NCI-H2171 (cell line): ENCODE data around the gene MOB2.

Source experiments
- DNase-seq: peaks from one replicate; lab custom pipeline; 2025; lab: John Stamatoyannopoulos, UW

MOB2 gene

DNA sequence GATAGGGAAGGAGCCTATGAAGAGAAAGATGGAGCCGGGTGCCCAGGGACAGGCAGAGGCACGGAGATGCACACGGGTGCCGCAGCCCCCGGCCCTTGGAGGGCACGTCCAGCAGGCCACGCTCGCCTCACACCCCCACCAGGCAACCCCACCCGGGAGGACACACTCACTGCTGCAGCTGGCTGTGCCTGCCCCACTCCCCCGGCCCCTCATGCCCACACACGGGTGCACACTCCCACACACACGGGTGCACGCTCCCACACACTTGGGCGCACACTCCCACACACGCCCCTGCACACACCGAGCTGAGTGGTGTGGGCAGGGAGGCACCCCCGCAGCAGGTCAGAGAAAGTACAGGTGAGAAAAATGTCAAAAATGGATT is 1.1 kb downstream of the MOB2 start:
- DNase-seq: no peak

DNA sequence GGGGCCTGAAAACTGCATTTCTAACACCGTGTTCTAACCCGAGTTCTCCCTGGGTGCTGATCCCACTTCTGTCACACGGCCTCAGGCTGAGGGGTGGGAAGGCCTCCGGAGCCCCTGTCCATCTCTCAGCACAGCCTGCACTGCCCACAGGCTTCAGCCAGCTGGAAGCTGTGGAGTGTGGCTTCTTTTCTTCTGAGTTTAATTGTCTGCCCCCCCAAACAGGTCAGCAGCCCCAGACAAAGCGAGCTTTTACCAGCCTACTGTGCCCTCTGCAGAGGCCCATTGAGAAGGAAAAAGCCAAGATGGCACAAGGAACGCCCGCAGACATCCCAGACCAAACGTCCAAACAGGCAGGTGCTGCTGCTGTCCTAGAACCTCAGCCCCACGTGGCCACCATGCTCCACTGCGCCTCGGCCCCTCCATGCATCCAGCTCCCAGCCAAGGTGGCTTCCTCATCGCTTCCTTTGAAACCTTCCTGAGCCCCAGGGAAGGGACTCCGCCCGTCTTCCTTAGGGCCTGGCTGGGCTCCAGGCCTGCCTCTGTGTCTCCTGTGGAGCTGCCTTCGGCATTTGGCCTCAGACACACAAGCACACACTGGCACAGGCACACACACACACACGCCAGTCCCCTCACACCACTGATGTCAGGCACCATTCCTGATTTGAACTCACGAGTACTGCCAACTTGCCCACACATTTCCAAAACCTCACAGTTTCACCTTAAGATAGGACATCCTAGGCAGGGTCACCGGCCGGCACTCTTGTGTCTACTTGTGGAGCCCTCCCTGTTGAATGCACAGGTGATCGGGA is 1.7 kb downstream of the MOB2 start:
- no peak for DNase-seq

DNA sequence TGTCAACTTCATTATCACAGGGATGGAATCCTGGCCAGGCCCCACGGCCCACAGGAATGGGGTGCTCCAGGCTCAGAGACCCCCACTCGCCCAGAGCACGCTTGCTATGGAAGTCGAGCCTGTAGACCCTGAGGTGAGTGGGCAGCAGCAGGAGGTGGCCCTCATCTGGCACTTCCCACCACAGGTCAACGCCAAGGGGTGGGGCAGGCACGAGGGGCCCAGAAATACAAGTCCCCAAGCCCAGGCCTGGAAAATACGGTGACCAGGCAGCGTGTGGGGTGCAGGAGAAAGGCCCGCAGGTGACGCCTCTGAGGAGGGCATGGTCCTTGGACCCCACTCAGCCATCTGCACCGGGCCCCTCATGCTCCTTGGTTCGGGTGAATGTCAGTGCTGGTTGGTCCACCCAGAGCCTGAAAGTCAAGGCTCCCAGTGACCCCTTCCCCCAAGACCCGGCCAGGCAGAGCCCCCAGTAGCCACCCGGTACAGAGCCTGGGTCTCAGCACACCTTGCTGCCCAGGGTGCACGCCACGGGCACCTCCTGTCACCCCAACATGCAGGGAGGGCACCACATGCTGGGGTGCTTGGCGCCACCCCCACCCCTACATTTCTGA is 2.4 kb downstream of the MOB2 start:
- DNase-seq: no peak

DNA sequence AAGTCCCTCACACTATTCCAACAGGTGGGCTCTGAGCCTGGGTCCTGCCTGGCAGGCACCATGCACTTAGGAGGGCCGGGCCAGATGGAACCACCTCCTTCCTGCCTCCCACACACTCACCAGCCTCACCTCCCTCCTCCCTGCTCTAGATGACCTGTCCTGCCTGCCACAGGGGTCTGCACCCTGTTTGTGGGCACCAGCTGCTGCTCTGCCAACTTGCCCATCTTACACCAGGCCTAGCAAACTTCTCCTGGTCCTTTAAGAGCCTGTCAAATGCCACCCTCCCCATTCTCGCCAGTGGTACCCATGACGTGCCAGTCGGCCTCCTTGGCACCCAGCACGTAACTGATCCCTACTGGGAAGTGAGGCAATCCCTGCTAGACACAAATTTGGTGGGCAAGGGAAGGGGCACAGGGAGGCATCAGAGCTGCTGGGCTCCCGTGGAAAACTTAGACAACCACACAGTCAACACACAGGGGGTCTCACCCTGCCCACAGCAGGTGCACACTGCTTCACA is 3.1 kb downstream of the MOB2 start:
- DNase-seq: no peak

DNA sequence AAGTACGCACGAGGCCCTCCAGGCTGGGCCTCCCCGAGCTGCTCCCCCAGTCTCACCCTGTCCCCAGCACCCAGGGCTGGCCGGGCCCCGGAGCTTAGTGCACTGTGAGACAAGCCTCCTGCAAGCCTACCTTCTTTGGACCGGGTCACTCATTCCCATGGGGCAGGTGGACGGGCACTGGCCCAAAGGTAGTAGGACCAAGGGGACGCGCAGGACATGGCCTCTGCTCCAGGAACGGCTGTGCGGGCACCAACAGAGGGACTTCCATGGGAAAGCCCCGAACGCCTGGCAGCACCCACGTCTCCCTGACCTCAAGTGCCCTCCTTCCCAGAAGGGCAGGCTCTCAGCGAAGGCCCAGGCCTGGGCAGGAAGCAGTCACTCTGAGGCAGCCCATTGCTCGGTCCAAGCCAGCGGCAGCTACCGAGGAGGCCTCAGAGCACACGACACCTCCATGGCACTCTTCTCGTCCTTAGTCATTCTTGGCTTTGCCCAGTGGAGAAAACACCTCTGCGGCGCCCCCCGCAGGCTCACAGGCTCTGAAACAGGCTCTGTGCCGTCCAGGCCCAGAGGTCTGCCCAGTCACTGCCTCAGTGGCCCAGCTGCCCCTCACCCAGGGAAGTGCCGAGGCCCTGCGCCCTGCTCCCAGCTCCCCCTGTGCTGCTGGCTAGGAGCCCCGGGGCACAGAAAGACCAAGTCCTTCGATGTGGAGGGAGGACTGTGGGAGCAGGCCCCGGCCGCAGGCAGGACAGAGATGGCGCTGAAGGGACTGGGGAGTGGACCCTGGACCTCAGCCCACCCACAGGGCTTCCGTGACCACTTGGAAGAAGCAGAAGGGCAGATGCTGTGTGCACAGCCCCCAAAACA is 3.8 kb downstream of the MOB2 start:
- no peak for DNase-seq

DNA sequence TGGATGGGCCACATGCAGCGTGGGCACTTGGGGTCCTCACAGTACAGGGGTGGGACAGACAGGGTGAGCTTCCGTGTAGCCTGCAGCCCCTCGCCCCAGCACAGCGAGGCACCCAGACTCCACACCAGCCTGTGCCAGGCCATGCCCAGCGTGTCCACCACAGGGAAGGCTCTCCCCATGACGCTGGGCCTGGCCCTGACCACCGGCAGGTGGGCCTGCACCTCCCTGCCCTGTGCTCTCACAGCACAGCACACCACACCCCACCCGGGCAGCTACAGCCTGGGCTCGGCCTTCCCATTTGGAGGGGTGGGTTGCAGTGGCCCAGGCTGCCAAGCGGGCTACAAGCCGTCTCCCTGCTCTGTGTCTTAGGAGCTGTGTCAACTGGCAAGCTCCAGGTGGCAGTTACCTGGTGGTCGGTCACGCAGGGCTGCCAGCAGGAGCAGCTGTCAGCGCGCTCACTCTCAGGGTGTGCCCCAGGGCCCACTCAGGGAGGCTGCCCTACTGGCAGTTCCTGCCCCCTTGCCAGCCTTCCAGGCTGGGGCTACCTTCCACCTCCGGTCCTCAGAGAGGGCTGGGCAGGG is 4.6 kb downstream of the MOB2 start:
- no peak for DNase-seq

DNA sequence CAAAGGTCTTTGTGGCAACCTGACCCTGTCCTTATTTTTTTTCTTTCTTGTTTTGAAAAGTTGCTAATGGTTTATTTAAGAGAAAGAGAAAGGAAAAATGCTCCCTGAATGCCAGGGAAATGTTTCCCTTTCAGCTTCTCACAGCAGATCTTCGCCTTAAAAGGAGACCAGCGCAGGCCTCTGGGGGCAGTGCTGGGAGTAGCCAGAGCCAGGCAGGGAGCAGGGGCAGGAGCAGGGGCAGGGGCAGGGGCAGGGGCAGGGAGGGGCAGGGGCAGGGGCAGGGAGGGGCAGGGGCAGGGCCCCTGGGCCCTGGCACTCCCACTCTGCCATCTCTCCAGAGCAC is 5.1 kb downstream of the MOB2 start:
- DNase-seq: no peak

DNA sequence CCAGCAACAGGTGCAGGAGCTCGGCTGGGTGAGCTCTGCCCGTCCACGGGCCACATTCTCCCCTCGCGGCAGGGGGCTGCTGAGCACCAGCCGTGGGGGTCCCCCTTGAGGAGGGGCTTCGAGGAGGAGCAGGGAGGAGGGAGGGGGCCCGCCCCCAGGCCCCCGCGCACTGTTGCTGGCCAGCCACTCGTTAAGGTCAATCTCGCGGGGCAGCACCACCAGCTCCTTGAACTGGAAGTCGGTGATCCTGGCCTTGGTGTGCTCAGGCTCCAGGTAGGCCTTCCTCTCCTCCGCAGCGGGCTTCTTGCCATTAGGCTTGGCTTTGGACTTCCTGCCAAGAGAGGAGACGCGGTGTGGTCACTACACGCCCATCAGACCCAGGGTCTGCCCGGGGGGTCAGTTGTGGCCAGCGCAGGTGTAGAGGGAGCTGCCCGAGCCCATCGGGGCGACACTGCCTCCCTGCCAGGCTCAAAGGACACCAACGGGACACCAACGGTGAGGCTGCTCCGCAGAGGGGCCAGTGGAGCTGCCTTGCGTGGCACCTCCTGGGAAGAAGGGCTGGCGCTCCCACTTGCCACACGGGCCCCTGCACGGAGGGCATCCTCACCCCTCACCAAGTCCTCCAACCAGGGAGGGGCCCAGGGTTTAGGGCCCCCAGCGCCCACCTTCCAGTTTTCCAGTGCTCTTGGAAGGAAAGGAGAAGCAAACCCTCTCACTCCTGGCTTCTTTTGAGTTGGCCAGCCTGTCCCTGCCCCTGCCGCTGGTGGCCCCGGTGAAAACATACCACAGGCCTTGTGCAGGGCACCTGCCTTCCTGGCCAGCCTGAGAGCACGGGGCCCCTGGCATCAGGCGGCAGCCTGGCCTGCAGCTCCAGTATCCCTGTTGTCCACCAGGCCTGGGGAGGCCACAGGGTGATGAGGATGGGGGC is 5.8 kb downstream of the MOB2 start:
- DNase-seq: no peak

DNA sequence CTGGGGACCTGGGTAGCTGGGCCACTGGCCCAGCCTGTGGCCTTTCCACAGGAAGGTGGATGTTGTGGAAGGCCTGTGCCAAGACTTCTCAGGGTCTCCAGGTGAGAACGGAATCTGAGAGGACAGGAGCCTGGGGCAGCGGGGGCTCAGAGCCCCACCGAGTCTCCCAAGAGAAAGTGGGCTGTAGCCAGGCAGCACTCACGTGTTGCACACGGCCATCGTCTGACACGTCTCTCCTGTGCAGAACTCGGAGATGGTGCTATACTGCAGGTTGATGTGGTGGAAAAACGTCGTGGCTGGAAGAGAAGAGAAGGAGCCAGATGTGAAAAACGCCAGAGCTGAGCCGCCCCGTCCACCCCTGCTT is 6.4 kb downstream of the MOB2 start:
- no peak for DNase-seq

DNA sequence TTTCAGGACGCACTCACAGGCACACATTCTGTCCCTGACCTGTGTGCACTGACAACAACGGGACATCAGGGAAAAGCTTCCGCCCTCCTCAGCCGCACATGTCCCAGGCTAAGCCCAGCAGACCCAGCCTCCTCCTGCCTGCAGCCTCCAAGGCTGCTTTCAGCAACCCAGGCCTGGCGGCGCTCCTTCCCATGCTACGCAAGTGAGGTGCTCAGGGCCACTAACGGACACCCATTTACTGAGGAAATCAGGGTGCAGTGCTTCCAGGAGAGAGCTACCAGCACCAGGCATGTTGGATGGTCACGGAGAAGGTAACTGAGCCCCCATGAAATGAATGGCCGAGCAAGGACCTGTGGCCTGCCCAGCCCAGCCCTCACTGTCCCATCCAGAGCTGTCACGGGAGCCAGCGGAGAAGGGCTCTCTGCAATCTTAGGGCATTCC is 6.9 kb downstream of the MOB2 start:
- DNase-seq: no peak

DNA sequence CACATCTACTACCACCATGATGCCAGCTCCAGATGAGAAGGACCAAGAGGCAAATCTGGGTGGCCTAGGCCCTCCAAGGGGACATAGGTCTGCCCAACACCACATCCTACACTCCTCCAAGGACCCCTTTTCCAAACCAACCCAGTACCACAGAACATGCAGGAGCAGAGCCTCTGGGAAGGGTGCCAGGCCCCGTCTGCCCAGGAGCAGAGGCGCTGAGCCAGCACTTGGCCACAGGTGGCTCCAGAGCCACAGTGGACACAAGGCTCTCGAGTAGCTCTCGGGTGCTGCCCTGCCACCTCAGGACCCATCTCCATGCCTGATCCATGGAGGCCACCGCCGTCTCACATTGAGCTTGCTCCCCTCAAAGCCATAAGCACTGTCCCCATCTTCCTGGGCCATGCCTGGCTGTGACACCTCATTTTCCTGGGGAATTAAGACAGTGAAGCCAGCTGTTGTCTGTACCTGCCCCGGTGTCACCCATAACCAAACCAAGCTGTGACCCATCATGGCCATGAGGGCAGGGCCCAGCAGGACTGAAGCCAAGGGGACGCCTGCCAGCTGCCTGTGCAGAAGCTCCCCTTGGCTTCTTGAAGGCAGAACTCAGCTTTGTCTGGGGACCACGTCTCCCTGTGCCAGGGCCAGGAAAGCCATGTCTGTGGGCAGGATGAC is 7.4 kb downstream of the MOB2 start:
- no peak for DNase-seq

DNA sequence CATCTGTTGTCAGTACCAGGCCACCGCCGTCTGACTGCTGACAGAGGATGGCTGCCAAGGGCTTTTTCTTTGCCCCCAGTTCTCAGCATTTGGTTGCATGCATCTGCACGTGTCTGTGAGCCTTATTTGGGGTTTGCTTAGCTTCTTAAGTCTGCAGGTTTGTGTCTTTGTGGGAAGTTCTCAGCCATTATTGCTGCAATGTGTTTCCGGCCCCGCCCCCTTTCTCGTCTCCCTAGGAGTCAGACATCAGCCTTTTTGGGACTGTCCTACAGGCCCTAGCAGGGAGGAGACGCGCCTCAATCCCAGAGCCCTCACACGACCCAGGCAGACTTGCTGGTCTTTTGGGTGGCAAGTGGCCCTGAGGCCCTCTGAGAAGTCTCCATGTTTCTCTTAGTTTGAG is 8.0 kb downstream of the MOB2 start:
- DNase-seq: no peak

DNA sequence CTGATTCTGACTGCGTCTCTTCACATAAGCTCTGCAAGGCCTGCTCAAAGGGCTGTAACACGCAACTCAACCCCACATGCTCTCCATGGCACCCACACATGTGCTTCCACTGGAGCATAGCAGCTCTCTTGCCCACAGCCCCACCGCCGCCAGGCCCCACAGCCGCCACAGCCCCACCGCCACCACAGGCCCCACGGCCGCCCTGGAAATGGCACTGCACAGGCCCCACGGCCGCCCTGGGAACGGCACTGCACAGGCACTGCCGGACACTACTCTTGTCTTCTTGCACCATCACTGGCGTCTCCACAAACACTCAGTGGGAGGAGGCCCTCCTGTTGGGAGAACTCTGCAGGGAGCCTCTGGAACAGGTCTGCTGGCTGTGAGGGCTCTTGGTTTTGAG is 8.6 kb downstream of the MOB2 start:
- no peak for DNase-seq

DNA sequence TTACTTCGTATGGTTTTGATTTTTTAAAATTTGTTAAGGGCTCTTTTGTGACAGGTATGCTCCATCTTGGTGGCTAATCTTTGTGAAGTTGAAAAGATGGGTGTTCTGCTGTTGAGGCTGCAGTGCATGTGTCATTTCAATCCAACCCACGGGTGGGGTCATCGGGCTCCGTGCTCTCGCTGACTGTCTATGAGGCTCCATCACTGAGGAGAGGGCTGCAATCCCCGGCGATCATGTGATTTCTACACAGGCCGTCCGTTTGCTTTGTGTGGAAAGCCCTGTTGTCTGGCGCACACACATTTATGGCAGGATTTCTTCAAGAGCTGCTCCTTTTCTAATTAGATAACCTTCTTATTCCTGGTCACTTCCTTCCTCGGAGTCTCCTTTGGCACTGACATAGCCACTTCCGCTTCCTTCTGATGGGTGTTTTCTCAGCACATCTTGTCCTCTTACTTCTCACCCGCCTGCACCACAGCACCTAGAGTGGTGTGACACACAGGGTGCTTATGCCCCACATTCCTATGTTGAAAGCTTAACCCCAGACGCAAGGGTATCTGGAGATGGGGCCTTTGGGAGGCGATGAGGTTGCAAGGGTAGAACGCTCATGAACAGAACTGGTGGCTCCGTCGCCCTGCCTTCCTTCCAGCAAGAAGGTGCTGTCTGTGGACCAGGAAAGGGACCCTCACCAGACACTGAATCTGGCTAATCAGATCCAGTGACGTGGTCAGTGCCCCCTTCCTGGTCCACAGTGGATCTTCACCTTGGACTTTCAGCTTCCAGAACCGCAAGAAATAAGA is 9.4 kb downstream of the MOB2 start:
- DNase-seq: no peak

DNA sequence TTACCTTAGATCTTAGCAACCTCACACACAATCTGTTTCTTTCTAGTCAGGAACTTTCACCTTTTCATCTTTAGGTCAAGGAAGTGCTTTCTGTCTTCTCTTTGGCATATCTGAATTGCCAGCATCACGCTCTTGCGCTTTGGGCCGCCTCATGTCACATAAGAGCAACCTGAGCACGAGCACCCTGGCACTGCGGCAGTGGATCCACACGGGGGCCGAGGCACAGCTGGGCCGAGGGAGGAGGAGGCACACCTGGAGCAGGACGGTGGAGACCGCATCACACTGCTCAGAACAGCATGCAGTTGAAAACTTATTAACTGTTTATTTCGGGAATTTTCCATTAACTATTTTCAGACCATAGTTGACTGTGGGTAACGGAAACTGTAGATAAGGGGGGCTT is 10.7 kb downstream of the MOB2 start:
- DNase-seq: no peak

DNA sequence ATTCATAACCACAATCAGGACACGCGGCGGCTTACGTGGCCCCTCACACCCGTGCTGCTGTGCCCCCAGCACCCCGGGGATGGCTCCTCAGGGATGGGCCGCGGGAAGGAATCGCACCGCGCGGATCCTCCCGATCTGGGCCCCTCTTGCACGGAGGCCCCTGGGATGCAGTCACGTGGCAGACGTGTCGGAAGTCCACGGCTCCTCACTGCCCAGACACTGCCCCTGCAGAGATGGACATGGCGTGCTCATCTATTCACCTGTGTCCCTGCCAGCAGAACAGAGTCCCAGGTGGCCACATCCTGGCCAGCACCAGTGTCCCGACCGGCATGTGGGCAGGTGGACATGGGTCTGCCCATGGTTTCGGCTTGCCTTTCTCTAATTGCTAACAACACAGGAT is 12.8 kb downstream of the MOB2 start:
- no peak for DNase-seq

DNA sequence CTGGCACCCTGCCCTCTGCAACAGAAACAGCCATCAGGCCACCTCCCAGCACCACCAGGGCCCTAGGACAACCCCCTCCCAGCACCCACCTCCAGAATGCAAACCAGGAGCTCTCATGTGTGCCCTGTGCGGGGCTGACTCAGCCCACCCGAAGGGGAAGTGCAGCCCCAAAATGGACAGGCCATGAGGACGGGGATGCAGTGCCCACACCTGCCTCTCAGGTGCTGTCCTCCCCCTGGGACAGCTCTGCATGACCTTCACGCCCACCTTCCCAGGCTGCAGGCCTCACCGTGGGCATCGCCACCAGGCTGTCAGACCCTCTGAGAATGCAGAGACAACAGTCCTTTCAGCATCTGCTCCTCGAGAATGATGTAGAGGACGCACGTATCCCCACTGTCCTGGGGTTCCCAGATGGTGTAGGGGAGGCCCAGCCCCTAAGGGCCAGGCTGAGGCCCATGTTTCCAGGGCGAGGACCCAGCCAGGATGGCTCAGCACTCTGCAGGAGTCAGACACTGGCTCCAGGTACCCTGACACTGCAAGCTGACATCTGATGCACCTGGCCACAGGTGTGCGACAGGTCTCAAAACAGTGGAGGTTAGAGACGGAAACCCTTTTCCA is 13.5 kb downstream of the MOB2 start:
- no peak for DNase-seq

DNA sequence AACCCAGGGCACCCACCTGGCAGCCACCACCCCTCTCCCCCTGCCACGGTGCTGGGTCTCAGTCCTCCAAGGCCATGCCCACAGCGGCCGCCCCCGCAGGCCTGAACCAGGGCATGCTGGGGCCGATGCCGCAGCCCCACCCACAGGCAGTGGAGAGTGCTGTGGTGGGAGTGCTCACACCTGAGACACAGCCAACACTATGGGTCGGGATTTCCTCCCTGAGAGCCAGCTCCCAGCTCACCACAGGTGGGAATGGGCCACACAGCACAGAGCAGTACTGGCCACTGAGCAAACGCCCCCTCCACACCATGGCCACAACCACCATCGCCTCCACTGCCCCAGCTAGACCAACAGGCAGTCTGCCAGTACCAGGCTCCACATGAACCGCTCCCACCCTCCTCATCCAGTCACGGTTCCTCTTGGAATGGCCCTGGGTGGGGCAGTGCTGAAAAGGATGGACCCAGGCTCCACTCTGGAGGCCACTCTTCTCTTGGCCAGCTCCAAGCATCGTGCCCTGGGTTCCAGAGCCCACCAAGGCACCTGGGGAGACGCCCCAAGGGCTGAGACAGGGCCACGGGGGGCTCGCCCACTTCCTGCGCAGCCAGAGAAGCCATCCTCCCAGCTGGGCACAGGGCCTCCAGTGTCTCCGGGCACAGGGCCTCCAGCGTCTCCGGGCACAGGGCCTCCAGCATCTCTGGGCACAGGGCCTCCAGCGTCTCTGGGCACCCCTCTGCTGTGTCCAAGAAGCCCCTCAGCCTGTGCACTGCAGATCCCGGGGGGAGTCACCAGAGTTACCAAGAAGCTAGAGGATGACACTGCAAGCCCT is 14.2 kb downstream of the MOB2 start:
- no peak for DNase-seq

DNA sequence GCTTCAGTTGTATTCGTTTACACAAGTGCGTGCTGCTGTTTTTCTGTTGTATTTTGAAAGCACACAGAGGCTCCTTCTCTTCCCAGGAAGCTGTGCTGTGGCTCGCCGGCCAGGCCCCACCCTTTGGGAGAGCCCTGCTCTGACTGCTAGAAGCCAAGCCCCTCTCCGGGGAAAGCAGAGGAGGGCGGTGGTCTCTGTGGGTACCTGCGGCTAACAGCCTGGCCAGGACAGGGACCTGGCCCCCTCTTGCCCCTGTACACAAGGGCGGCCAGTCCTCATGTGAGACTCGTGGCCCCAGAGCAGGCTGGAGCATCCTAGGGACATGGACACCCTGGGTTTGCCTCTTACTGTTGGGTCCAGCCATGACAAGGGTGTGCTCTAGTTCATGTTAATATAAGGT is 14.8 kb downstream of the MOB2 start:
- DNase-seq: no peak
